GM18517 (cell line): ENCODE results near the gene LMAN2.

ENCODE experiments used
- ATAC-seq: cut with Tn5 transposase; IDR thresholded peaks from one replicate; pipeline ENCODE4 v1.9.1; 2021; ENCODE audit warnings: mild to moderate bottlenecking, moderate library complexity; ENCODE audit not compliant: unreplicated experiment

Gene LMAN2

DNA sequence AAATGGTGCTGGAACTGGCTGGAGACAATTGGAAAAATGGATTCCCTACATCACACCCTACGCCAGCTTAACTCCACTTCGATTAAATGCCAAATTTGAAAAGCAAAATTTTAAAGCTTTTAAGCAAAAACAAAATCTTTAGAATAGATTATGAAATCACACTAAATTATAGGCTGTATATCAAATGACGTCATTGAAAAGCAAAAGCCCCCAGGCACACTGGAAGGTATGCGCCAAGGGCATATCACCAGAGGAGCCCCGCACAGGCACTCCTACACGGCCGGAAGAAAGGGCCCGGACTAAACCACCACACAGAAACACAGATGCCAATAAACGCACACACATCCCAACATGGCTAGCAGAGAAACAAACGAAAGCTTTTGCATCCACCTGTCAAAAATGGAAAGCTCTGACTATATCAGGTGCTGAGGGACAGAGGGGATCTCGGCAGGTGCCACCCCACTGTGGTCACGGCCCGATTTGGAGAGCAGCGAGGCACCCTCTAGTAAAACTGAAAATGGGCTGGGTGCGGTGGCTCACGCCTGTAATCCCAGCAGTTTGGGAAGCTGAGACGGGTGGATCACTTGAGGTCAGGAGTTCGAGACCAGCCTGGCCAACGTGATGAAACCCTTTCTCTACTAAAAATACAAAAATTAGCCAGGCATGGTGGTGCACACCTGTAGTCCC lies 22.8 kb downstream of the LMAN2 start:
- ATAC-seq, result no peak

DNA sequence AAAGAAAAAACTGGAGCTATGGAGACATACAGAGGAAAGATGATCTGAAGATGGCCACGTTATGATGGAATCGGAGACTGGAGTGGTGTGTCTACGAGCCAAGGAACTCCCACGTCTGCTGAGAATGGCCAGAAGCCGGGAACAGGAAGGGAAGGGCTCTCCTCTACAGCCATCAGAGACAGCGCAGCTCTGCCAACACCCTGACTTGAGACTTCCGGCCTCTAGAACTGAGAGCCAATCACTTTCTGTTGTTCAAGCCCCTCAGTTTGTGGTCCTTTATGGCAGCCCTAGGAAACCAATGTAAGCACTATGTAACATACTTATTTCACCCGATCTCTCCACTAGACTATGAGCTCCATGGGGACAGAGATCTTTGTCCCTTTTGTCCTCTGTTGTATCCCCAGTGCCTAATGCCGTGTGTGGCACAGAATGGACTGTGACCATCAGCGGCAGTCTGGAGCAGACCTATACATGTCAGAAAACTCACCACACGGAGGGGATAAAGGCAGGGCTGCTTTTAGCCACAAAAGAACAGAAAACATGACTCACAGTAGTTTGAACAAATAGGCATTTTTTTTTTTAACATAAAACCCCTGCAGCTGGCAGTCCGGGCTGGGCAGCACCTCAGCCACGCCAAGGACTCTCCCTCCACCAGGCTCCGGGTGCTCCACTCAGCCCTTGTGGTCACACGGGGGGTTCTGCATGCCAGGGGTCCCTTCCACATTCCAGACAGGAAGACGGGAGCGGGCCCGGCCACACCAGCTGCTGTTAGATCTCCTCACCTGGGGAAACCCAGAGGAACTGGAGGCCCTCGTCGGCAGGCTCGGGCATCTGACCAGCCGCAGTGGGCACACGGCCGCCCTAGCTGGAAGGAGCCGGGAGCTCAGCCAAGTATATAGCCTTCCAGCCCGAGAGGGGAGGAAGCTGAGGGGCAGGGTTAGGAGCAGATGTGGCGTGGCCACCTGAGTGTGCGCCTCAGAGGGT lies 23.6 kb downstream of the LMAN2 start:
- no peak for ATAC-seq

DNA sequence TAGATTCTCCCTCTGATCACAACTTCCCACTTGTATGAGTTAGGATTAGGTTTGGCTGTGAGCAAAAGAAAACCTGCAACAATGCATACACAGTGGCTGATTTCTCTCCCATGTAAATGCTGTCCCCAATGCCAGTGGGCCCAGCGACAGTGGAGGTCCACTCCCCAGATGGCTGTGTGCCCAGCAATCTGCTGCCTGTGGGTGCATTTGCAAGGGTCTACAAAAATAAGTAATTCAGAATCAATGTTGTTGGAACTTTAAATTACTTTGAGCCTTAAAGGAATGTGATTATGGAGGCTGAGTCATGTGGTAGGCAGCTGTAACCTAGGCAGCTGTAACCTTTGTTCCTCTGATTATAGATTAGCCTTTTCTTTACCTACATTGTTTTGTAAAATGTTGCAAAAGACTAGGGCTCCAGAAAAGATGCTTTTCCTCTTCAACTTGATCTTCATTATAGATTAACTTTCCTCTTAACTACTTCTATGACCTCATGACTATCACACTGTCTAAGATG lies 25.5 kb downstream of the LMAN2 start:
- ATAC-seq, result no peak

DNA sequence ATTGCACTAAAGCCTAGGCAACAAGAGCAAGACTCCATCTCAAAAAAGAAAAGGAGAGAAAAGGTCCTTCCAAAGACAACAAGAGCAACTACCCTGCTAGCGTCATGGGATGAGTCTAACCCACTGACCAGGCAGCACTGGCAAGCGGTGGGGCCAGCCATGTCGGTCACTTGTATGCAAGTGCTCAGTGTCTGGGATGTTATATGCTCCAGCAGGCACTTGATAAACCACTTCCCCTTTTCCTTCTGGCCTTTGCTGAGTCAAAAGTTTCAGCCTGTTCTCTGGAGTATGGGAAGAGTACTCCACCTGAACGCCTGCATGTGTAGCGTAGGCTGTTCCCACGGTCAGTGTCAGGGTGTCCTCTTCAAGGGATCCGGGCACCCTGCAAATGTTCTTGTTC lies 30.6 kb downstream of the LMAN2 start:
- no peak for ATAC-seq

DNA sequence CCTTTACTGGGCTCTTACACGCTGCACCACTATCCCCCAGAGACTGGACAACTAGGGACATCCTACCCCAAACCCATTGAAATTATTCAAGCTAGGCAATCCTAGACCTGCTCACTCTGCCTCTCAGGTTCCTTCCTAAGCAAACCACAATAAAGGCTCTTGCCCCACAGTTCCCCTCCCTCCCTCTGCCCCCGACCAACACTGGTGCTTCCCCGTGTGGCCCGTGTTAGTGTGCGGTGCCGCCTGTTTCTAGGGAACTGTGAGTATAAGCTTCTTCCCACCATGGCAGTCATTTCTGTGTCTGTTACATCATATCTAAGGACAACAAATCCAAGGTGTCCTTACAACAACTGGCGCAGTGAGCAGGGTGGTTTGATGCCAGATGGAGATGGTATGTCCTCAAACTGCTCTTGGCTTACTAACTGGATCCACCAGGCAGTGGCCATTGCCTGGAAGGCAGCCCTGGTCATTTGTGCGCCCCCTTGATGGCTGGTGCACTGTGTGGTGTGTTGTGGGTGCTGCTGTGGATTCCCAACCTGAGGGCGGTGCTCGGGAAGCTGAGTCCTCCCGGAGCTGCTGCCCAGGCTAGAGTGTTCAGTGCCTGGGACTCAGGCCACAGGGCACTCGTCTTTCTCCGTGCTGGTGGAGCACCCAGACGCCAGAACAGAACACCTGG lies 31.4 kb downstream of the LMAN2 start:
- no peak for ATAC-seq

DNA sequence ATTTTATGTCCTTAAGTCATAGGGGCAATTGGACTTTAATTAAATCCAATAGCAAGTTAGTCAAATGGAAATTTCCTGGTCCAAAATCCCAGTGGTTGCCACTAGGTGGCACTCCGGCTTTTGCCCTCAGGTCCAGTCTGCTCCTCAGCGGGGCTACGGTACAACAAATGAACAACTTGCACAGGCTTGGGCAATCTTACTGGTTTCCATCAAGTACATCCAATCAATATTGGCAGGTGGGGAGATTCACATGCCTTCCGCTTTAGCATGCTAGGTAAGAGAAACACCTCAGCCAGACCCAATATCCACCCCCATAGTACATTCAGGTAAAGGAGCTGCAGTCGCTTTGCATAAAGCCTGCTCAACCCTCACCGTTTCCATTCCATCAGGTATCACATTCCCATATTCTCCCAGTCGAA lies 33.5 kb downstream of the LMAN2 start:
- ATAC-seq, result no peak

DNA sequence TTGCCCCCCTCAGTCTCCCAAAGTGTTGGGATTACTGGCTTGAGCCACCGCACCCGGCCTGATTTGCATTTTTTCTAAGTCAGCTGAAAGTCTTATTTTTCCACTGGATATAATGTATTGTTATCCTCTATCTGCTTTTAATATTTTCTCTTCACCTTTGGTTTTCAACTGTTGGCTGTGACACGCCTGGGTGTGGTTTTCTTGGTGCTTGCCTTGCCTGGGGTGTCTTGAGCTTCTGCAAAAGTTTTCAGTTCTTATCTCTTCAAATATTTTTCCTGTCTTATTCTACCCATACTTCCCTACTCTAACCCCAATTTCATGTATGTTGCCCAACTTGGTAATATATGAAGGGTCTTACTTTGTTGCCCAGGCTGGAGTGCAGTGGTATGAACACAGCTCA lies 35.5 kb downstream of the LMAN2 start:
- no peak for ATAC-seq

DNA sequence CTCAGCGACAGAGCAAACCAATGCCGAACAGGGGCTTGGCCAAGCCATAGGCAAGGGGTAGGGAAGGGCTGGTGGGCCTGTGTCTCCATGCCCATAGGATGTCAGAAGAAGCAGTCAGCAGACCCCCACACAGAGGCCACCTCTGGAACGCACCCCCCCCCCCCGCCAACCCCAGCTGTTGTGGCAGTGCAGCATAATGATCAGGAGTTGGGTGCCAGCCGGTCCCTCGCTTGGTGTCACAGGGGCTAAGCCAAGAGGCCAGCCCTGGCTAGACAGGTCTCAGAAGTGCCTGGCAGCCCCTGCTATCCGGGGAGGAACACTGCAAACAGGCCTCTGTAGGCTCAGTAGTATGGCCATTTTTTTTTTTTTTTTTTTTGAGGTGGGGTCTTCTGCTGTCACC lies 36.1 kb downstream of the LMAN2 start:
- no peak for ATAC-seq

DNA sequence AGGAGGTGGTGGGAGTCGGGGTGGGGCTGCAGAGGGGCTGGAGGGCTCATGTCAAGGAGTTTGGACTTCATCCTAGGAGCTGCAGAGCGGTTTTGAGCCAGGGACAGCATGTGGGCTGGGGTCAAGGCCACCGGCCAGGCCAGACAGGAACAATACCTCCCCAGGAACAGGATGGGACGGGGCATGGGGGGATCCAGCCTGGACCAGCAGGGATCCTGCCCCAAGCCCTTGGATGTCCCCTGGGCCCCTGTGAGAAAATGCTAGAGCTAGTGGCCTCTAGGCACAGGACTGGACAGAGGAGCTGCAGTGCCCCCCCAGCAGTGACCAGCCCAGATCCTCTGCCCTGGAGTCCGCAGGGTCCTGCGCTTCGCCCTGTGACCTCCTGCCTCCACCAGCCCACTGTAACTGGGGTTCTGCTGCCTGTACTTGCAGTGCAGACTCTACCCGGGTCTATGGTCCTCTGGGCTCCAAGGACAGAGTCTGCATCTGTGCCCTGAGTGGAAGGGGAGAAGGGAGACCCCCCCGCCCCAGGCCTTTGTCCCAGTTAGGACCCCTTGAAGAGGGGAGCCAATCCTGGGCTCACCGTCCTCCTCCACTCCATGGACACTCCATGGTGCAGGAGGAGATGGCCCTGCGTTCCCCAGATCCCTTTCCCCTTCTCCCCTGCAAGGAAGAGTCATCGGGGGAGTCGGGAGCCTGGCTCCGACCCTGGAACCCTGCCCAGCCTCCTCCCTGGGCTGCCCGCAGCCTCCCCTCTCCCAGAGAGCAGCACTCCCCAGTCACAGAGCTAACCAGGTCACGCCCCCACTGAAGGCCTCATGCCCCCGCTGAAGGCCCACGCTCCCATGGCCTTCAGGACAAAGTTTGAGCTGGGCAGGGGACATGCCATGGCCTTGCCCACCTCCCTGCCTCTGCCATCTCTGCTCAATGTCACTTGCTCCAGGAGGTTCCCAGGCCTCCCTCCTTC lies 36.8 kb downstream of the LMAN2 start:
- ATAC-seq, result no peak

DNA sequence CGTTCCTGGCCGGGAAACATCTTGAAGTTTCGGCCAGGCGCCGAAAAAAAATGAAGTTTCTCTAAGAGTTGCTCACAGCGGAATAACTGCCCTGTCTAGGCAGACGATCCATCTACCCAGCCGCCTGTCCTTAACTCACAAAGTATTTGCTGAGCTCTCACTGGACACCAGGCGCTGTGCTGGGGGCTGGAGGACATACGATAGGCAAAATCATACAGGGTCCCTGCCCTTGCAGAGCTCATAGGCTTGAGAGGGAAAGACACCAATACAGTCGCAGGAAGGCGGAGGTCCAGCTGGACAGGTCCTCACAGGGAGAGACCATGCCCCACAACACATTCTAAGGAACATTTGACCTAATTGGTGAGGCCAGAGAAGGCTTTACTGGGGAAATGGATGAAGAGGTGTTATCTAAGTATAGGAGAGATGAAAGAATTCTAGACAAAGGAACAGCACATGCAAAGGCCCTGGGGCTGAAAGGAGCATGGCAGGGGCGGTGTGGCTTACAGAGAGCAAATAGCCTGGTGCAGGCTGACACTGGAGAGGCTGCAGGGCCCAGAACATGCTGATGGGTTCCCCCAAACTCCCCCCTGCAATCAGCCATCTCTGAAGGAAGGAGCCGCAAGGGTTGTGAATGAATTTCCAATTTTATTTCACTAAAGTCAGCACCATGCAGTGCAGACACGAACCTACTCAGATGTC lies 37.8 kb downstream of the LMAN2 start:
- ATAC-seq, result no peak

DNA sequence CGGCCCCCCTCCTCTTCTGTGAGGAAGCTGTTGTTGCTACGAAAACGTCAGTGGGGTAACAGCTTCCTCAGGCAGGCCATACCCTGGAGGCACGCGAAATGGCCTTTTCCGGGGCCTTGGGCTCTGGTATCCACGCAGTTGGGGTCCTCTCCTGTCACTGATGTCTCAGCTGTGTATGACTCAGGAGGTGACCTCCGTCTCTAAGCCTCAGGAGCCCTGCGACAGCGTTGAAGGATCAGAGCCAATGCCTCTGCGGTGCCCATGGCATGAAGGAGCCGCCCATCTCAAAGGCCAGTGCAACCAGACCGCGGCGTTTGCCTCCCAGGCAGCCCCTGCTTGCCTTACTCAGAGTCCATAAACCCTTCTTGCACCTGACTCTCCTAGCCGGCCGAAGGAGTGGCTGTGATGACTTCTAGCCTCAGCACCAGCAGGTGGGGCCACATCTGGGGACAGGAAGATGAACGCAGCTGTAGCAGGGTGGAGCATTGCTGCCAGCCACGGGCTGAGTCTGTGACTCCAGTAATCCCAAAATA lies 38.8 kb downstream of the LMAN2 start:
- ATAC-seq, result peak; percentile 35

DNA sequence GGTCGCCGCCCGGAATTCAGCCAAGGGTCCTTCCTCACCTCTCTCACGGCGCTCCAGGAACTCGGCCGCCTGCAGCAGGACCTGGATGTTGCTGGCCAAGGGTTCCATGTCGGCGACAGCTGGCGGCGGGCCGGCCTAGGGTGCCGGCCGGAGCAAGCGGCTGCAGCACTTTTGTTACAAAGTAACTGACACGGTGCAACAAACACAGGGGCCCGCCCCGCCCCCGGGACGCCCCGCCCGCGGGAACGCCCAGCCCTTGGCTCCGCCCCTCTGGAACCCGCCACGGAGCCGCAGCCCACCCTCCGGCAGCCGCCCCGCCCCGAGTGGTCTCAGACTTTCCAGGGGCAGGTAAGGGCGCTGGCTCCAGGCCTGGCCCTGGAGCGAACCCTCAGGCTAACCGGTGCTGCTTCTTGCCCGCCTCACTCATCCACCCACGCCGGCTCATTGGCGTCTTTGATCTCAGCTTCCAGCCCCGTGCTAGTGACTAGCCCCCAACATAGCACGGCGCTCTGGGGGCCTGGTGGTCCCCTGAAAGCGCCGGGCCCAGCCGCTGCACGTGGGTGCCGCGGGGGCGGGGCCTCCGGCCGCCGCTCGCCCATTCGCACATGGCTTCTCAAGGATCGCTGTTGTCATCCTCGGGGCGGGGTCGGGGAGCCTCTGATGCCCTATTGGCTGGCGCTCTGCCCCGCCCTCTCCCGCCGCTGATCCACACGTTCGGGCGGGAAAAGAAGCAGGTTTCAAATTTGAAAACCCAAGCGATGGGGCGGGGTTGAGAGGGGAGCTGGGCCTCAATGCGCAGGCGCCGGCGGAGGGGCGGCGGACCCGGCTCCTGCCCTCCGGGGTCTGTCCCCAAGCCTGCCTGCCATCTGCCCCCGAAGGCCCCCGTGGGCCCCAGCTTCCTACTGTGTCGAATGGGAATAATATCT lies 39.5 kb downstream of the LMAN2 start, which contains the start of gene MXD3:
Gene MXD3 (minus strand): TSS at position 176 of the 926 bp plus-strand sequence. CDS start 68 bp downstream, at position 108.
- peak; percentile 68 for ATAC-seq

DNA sequence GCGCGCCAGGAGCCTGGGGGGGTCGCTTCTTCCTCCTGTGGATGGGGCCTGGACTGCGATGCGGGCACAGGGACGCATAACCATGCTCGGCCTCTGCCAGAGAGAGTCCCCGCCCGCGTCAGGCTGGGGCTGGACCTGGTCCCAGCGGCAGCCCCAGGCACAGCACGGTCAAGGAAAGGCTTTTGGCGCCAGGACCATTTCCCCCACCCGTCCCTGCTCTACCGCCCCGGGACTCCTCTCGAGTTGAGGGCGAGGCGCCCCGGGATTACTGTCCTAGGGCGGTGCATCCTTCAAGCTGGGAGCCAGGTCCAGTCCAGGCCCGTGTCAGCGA lies 40.1 kb downstream of the LMAN2 start:
- no peak for ATAC-seq

DNA sequence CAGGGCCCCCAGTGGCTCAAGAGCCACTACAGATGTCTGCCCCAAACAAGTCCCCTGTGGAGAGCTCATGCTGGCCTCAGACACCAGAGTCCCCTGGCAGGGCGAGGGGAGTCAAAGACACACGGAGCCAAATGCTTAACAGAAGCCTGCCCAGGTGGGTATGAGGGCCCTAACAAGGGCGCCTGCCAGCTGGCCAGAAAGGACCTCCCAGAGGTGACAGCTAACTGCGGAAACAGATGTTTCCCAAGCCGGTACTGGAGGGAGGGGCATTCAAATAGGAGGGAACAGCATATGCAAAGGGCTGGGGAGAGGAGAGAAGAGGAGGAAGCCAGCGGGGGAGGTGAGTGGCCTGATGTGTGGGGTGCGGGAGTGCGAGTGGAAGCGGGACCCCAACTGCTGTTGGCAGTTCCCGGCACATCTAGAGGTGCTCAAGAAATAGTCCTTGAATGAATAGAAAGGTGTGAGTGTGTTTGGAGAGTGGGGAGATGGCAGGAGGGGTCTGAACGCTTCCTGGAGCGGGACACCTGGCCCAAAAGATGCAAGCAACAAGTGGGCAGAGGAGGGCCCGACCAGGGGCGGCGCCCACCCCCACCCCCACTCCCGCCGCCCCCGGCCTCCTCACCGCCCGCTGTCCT lies 40.6 kb downstream of the LMAN2 start:
- no peak for ATAC-seq

DNA sequence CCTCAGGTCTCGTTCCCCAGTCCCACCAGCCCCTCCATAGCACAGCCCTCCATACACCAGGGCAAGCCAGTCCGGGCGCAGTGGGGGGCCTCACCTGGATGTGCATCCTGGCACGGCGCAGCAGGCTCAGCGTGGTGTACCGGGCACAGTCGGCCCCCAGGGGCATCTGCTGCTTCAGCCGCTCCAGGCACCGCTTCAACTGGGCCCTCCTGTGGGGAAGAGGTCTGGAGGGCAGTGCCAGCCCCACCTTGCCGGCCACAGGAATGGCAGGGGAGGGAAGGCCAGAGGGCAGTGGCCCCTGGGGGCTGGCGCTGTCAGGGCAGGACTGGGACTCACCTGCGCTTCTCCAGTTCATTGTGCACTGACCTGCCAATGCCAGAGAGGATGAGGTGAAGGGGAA lies 41.1 kb downstream of the LMAN2 start:
- ATAC-seq, result no peak

DNA sequence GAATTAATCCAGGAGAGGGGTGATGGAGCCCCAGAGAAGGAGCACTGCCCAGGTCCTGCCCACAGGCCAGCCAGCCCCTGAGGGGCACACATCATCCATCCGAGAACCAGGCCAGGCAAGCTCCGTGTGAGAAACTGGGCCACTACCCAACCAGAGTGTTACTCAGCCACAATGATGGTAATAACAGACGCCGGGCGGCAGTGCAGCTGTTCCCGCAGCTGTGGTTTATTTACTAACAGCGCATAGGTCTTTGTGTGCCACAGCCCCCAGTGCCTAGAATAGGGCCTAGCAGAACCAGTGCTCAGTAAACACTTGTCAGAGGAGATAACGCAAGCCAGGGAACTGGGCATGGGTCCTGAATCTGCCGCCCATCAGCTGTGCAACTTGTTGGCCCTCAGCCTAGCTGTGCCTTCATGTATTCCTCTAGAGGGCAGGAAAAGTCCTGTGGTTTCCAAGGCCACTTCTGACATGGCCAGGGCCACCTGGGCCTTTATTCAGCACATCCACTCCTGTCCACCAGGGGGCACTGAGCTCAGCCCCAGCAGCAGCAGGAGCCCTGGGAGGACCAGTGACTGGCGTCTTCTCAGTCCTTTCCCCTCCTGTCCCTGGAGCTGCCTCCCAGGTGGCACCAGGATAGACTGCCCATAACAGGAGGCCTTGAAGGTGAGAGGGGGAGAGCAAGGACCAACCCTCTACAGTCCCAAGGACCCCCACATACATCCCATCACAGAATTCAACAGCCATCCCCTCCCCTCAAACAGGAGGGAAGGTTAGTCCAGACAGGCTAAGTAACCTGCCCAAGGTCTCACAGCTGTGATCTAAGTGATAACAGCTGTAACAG lies 41.9 kb downstream of the LMAN2 start:
- no peak for ATAC-seq

DNA sequence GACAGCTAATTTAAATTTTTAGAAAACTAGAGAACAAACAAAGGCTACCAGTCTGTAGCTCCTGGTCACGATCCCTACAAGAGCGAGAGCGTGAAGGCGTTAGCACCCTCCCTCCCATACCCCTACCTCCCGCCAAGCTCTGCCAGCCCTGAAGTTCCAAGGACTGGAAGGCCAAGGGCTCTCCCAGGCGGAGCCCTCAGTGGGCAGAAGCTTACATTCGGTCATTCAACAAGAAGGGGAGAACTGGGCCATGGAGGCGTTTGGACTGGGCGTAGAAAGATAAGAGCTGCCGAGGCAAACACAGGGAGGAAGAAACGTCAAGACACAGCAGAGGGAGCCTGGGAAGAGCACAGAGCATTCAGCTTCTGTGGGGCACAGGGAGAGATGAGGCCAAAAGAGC lies 42.7 kb downstream of the LMAN2 start:
- ATAC-seq, result no peak
